SHP77 (cell line): Measurements from ENCODE around the gene KLHL3.
A peak's percentile ranks its signal among the peaks of the same experiment; 100 is the strongest.

Experiments used
- DNase-seq, 2 experiments: peaks; one replicate each; lab custom pipeline; 2025; lab: John Stamatoyannopoulos, UW

Gene KLHL3

GRCh38 chr5:137743031-137743640, 7.2 kb upstream of the KLHL3 start:
- peak; percentile 59 to 81 for DNase-seq

GRCh38 chr5:137741718-137742117, 5.8 kb upstream of the KLHL3 start:
- DNase-seq: no peak

DNA sequence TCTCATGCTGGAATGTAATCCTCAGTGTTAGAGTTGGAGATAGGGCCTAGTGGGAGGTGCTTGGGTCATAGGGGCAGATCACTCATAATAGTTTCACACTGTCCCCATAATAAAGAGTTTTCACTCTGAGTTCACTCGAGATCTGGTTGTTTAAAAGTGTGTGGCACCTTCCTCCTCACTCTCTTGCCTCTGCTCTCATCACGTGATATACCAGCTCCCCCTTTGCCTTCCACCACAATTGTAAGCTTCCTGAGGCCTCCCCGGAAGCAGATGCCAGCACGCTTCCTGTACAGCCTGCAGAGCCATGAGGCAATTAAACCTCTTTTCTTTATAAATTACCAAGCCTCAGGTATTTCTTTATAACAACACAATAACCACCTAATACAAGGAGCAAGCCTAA, 3.8 kb upstream of the KLHL3 start:
- DNase-seq: no peak

DNA sequence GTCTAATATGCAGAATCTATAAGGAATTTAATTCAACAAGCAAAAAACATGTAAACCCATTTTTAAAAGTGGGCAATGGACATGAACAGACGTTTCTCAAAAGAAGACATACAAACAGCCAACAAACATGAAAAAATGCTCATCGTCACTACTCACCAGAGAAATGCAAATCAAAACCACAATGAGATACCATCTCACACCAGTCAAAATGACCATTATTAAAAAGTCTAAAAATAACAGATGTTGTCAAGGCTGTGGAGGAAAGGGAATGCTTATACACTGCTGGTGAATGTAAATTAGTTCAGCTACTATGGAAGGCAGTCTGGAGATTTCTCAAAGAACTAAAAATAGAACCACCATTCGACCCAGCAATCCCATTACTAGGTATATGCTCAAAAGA, 3.1 kb upstream of the KLHL3 start:
- DNase-seq: no peak

DNA sequence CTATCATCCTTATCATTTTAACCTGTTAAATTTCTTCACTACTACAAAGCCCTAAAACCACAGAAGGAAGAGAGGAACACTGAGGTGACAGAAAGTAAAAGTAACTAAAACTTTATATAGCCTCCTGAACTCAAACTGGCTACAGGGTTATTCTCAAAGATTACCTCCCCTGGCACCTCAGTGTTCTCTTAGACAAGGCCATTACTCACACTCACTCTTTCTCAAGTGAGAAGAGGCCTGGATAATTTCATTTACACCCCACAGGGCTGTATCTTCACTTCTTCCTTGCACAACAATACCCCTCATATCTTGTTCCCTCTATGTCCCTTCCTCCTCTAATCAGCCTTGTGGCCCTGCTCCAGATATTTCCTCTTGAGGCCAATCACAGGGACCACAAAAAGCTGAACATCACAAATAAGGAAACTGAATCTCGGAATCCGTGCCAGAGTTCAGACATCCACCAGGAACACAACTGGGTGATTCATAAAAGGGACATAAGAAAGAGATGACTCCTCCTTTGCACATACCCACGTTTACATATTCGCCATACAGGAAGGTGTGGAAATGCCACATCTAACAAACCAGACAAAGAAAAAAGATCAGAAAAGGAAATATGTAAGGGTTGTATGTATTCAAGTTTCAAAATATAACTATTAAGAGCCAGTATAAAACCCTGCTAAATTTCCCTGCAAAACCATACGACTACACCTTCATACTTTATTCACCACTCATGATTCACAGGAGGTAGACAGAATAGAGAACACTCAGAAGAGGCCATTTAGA, 1.7 kb upstream of the KLHL3 start:
- DNase-seq: no peak

DNA sequence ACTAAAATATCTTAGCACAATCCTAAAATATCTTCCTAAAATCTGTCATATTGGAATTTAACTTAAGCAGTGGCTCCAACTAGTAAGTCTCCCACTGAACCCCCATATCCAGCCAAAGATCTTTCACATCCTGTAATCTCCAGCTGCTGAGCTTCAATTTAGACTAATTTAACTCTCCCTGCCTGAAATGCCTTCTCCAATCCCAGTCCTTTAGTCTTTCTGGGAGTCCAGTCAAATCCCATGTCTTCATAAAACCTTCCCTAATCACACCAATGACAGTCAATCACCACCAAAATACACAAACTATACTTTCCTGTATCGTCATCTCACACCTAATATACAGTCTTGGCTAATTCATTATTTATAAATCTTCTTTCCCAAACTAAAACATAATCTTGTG, 607 bp upstream of the KLHL3 start:
- no peak for DNase-seq

DNA sequence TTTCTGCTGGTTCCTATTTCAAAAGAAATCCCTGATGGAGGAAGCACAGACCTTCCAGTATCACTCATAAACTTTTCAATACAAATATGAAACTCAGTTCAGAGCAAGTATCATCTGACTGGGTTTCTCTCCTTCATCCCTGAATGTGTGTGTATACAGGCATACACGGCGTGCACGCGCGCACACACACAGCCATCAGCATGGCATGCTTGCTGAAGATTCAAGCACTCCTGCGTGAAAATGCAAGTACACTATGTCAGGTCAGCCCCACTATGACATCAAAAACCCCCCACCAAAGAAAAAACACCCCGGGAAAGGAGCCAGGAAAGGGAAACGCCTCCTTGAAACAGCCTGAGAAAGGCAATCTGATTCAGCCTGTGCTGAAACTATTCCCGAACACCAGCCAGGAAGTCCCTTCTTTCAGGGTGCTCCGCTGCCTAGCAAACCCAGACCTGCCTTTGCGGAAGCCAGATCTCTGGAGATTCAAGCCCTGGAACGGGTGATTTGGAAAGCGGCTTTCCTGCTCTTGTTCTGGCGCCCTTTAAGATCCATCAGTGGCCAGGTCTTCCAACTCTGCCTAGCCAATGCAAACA, 831 bp downstream of the KLHL3 start:
- DNase-seq: peak; percentile 21 to 41

DNA sequence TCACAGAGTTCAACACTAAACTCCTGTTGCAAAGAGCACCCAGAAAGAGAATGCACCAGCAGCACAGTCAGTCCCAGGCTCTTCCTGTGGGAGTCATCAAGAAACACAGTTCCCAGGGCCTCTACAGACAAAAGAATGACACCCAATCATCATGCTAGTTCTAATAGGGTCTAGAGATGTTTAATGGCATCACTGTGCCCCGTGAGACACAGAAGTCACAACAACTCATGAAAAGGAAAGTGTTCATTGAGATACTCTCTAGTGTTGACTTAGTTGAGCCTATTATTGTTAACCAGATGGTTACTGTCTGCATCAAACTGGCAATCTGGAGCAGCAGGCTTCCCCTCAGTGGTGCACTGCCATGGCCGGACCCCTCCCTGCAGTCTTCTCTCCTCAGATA, 1.6 kb downstream of the KLHL3 start:
- DNase-seq: peak; percentile 5 to 20

DNA sequence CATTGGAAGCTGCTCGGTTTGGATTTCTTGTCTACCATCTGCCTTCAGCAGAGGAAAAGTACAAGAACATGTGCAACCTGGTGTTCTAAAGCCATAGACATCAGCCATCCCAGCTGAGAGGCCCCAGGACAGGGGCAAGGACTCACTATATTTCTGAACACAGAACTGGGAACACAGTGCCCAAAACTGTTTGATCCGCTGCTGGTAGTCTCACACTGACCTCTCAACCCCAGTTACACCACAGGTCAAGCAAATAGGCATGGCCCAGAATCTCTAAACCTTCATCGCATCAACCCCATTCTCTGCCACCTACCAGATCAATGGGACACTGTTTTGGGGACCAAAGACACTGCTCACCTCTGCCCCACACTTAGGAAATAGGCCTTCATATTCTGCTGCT, 2.0 kb downstream of the KLHL3 start:
- no peak for DNase-seq

GRCh38 chr5:137733006-137733405, 2.9 kb downstream of the KLHL3 start:
- no peak for DNase-seq

DNA sequence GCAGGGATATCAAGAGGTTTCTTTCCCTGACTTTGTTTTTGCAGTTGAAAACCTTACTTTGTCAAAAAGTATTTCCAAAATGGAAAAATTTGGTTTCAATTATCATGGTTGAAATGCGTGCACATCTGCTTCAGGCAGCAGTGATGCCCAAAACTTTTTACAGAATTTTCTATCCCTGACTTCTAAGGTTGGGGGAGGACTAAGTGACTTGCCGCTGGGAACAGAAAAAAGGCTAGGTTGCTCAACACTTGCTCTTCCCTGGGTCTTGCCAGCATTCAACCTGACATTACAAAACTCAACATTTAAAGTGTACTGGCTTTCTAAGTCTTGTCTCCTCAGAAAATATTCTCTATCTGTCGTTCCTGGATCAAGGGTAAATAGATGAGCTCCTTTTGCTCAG, 4.7 kb downstream of the KLHL3 start:
- DNase-seq: no peak

GRCh38 chr5:137730336-137730735, 5.6 kb downstream of the KLHL3 start:
- no peak for DNase-seq

DNA sequence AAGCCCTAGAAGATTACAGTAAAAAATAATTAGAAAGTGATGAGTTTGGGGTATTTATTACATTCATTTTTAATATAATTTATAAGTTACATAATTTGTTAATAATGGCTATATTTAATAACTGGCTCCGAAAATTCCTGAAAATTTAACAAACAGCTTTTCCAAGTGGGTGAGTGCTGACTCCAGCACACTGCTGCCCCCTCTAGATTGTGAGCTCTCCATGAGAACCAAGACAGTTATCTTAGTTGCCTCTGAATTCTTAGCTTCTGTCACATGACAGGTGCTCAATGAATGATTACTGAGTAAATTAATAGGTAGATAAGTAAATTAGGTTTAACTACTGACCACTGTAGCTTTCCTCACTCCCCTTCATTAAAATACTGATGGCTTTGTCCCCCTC, 7.8 kb downstream of the KLHL3 start:
- DNase-seq: no peak

GRCh38 chr5:137727623-137728022, 8.3 kb downstream of the KLHL3 start:
- DNase-seq: no peak

DNA sequence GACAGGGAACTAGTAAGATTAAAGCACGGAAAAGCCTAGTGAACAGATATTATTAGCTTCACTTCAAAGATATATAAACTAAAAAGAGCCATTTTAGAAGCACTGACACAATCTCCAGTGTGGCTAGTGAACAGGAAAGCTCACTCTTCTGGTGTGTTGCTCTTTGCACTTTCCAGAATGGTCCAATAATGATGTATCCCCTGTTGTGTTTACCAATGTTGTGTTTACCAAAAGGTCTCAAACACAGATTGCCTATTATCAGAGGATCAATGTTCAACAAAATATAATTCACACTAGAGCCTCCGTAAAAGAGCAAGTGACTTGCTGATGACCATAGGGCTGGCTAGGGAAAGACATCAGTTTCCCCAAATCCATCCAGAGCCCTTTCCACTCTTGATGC, 11.6 kb downstream of the KLHL3 start:
- no peak for DNase-seq

GRCh38 chr5:137718611-137719010, 17.3 kb downstream of the KLHL3 start:
- no peak for DNase-seq

DNA sequence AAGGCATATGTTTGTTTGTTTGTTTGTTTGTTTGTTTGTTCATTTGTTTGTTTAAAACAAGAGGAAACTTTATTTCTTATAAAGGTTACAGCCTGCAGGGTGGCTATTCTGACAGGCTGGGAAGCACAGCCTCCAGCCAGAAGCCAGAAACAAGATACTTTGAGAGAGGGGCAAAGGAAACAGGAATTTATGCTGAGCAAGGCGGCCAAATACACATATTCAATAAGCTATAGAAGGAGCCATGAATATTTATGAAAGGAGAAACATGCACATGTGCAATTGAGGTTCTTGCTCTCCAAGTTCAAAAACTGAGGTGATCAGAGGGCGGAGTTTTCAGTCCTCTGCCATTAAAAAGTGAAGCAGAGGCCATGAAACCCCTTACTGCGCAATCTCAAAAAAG, 19.6 kb downstream of the KLHL3 start:
- no peak for DNase-seq

DNA sequence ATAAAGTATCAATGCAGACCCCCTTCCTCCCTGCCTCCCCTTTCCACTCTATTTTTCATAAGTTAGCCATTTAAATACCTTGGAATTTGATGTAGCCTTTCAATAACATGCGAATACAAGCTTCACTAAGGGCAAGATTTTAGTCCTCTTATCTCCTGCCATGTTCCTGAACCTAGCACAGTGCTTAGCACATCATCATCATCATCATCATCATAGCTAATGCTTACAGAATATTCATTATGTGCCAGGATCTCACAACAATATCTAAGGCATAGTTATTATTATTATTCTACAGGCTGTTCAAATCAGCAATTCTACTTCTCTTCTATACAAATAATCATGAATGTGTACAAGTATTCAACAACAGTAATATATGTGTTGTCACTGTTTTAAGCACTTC, 20.4 kb downstream of the KLHL3 start:
- no peak for DNase-seq

DNA sequence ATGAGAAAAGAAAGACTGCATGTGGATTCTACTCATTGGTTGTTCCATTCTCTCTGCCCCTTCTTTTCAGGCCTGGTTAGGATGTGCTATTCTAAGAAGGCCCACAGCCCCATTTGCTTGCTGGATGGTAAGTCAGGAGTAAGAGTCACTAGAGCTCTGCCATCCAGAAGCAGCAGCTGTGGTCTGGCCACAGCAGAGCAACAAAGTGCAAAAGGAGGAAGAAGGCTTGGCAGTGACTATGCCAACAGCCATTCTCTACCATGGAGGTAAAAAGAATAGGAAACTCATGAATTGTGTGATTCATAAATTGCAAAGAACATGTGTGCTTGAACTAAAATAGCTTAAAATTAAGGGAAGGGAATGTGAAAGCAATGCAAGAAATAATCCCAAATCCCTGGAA, 20.9 kb downstream of the KLHL3 start:
- no peak for DNase-seq

DNA sequence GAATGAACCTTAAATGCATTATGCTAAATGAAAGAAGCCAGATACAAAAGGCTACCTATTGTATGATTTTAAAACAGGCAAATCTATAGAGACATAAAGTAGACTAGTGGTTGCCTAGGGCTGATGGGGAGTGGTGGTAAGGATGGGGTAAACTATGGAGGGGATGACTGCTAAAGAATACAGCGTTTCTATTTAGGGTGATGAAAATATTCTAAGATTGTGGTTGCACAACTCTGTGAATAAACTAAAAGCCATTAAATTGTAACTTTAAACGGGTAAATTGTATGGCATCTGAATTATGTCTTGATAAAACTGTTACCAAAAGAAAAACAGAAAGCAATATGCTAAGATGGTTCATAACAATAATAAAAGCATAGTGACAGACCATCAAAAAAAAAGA, 21.4 kb downstream of the KLHL3 start:
- DNase-seq: no peak

- DNase-seq: no peak
Observed at GRCh38 chr5:137712139-137712667, 23.7 kb downstream of the KLHL3 start.

DNA sequence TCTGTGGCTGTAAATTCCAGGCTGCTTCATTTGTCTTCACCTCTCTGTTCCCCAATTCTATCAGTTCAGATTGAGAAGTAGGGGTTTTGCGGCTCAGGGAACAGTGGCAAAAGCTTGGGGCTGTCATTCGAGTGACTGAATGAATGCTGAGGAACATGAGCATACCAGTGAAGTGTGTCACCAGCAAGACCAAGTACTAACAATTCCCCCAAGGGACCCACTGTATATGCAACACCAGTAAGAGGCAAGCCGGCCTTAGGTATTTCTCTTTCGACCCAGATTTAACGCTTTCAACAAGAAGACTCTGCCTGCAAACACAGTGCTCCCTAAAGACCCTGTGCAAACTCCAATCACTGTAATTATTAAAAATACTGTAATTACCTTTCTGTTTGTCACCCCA, 25.8 kb downstream of the KLHL3 start:
- no peak for DNase-seq
